DND-41 (cell line): Measurements from ENCODE around the gene AOC2.
"Not testable (repeated sequence)": the region's sequence is repeated elsewhere in the genome, so short reads cannot be mapped to it uniquely, and the experiment has no call there.

Experiments used
- ATAC-seq: fragments of 200-7000 bp; cut with Tn5 transposase; 3 replicates; pipeline ENCODE4 v1.9.1; 2021; ENCODE audit warnings: low read depth; ENCODE audit not compliant: insufficient read depth
- DNase-seq: peaks from one replicate; pipeline ENCODE4 v3.0.0-alpha.2; 2020
- H2AFZ ChIP-seq: 2 replicates; pipeline ENCODE4 v1.6.0; 2012; ENCODE audit warnings: low read depth, low read length
- H3K27ac ChIP-seq: 2 replicates; pipeline ENCODE4 v1.5.1; 2012; ENCODE audit warnings: low read length, inconsistent platforms
- H3K27me3 ChIP-seq: fragments of 200-600 bp; sonication (generic); 2 replicates; pipeline ENCODE4 v1.6.0; 2012; ENCODE audit warnings: low read length, mild to moderate bottlenecking, inconsistent platforms; ENCODE audit not compliant: insufficient read depth, poor library complexity
- H3K36me3 ChIP-seq: 2 replicates; pipeline ENCODE4 v1.5.1; 2012; ENCODE audit warnings: low read length, inconsistent platforms; ENCODE audit not compliant: insufficient read depth
- H3K4me1 ChIP-seq: 2 replicates; pipeline ENCODE4 v1.5.1; 2012; ENCODE audit warnings: mild to moderate bottlenecking, low read length; ENCODE audit not compliant: insufficient read depth
- H3K4me2 ChIP-seq: 2 replicates; pipeline ENCODE4 v1.6.0; 2012; ENCODE audit warnings: mild to moderate bottlenecking, moderate library complexity, low read length, inconsistent platforms; ENCODE audit not compliant: insufficient read depth
- H3K4me3 ChIP-seq, 2 experiments: fragments of 200-600 bp in 1 of 2; shearing (Covaris generic) in 1 of 2; 2 replicates each; pipeline ENCODE4 v1.5.1; 2012 to 2016; ENCODE audit warnings: inconsistent platforms in 2 of 2, low read length in 2 of 2, mild to moderate bottlenecking in 2 of 2, low read depth in 1 of 2, moderate library complexity in 1 of 2
- H3K79me2 ChIP-seq: 2 replicates; pipeline ENCODE4 v1.6.0; 2012; ENCODE audit warnings: low read length, inconsistent platforms; ENCODE audit not compliant: insufficient read depth
- H3K9ac ChIP-seq: 2 replicates; pipeline ENCODE4 v1.6.0; 2012; ENCODE audit warnings: low read depth, mild to moderate bottlenecking, inconsistent platforms, low read length, moderate library complexity
- H3K9me3 ChIP-seq: 2 replicates; pipeline ENCODE4 v1.5.1; 2012; ENCODE audit warnings: low read length, moderate library complexity, mild to moderate bottlenecking, inconsistent platforms; ENCODE audit not compliant: insufficient read depth, severe bottlenecking
- H4K20me1 ChIP-seq: 2 replicates; pipeline ENCODE4 v1.6.0; 2012; ENCODE audit warnings: low read length; ENCODE audit not compliant: insufficient read depth
- EZH2 ChIP-seq: IDR thresholded peaks from 3 replicates; pipeline ENCODE4 v1.6.1; 2012; ENCODE audit warnings: borderline replicate concordance, low read depth, mild to moderate bottlenecking, moderate library complexity, low read length, inconsistent platforms; ENCODE audit not compliant: severe bottlenecking
- TF ChIP-seq, protein P1 (sequence below): IDR thresholded peaks from 2 replicates; pipeline ENCODE4 v1.5.1; 2012; ENCODE audit warnings: borderline replicate concordance, low read length, moderate library complexity, mild to moderate bottlenecking; ENCODE audit not compliant: poor library complexity, severe bottlenecking; ENCODE audit errors: extremely low read depth

Gene AOC2

DNA sequence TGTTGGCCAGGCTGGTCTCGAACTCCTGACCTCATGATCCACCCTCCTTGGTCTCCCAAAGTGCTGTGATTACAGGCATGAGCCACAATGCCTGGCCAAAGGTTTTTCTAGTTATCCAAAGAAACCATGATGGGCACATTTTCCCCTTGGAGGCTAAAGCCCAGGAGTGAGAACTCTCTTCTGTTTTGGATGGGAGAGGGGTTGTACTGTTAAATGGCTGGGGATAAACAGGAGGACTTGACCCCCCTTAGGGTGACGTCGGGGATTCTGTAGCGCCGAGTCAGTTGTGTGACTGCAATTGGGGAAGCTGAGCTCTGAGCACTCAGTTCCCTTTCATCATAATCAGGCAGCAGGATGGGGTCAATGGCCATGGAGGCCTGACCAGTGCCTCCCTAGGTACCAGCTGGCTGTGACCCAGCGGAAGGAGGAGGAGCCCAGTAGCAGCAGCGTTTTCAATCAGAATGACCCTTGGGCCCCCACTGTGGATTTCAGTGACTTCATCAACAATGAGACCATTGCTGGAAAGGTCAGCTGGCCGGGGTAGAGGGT lies 10.7 kb downstream of the AOC2 start:
- Histone ChIP-seq H3K36me3 (no peaks in the 10 kb centered on the region), H3K79me2 (no peaks in the 10 kb centered on the region), H3K9me3 (no peaks in the 10 kb centered on the region), H4K20me1 (no peaks in the 10 kb centered on the region; the same call in 1 of the 2 replicates), H3K4me1 (no peaks in the 10 kb centered on the region), H3K9ac (no peak overlapping the region), H3K27me3 (peaks cover 8% of the 10 kb centered on the region), H3K27ac (no peak overlapping the region), H3K4me3 (no peak overlapping the region), H2AFZ (no peak overlapping the region), H3K4me2 (no peak overlapping the region)
- TF ChIP-seq EZH2, result no peak
- TF ChIP-seq, protein P1, sequence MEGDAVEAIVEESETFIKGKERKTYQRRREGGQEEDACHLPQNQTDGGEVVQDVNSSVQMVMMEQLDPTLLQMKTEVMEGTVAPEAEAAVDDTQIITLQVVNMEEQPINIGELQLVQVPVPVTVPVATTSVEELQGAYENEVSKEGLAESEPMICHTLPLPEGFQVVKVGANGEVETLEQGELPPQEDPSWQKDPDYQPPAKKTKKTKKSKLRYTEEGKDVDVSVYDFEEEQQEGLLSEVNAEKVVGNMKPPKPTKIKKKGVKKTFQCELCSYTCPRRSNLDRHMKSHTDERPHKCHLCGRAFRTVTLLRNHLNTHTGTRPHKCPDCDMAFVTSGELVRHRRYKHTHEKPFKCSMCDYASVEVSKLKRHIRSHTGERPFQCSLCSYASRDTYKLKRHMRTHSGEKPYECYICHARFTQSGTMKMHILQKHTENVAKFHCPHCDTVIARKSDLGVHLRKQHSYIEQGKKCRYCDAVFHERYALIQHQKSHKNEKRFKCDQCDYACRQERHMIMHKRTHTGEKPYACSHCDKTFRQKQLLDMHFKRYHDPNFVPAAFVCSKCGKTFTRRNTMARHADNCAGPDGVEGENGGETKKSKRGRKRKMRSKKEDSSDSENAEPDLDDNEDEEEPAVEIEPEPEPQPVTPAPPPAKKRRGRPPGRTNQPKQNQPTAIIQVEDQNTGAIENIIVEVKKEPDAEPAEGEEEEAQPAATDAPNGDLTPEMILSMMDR, result no peak
- ATAC-seq (no peak), DNase-seq (no peak)

- not testable (repeated sequence) for H3K79me2 ChIP-seq, H3K9ac ChIP-seq, ATAC-seq, H3K27ac ChIP-seq, H3K9me3 ChIP-seq, H2AFZ ChIP-seq, H4K20me1 ChIP-seq, H3K4me1 ChIP-seq, H3K36me3 ChIP-seq, H3K4me3 ChIP-seq, DNase-seq, H3K4me2 ChIP-seq, H3K27me3 ChIP-seq
Observed at GRCh38 chr17:42856093-42856492, 11.7 kb downstream of the AOC2 start.

DNA sequence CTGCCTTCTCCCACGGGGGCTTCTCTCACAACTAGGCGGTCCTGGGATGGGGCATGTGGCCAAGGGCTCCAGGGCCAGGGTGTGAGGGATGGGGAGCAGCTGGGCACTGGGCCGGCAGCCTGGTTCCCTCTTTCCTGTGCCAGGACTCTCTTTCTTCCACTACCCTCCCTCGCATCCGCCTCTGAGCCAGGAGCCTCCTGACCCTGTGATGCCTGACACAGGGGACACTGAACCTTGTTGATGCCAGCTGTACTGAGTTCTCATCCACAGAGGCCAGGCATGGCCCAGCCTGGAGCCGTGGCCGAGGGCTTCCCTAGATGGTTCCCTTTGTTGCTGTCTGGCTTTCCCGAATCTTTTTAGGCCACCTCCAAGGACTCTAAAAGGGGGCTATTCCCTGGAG lies 12.1 kb downstream of the AOC2 start:
- H3K36me3 ChIP-seq, H3K9ac ChIP-seq, H3K4me2 ChIP-seq, DNase-seq, H3K4me1 ChIP-seq, H3K27ac ChIP-seq, H3K79me2 ChIP-seq, ATAC-seq, H2AFZ ChIP-seq, H3K4me3 ChIP-seq, H3K27me3 ChIP-seq, H3K9me3 ChIP-seq, H4K20me1 ChIP-seq: not testable (repeated sequence)

- Histone ChIP-seq H3K4me3 (no peak overlapping the region), H3K79me2 (no peaks in the 10 kb centered on the region), H4K20me1 (no peaks in the 10 kb centered on the region; the same call in 1 of the 2 replicates), H3K9me3 (no peaks in the 10 kb centered on the region), H3K9ac (no peak overlapping the region), H3K27ac (no peak overlapping the region), H3K4me1 (no peaks in the 10 kb centered on the region), H3K4me2 (no peak overlapping the region), H3K27me3 (peaks cover 8% of the 10 kb centered on the region), H2AFZ (no peak overlapping the region), H3K36me3 (no peaks in the 10 kb centered on the region)
- no peak for ATAC-seq
- TF ChIP-seq EZH2, result no peak
- TF ChIP-seq, protein P1, result no peak
- no peak for DNase-seq
Observed at GRCh38 chr17:42857389-42857788, 13.0 kb downstream of the AOC2 start.
